OCI-LY7 (cell line): ENCODE results near the gene SOCS6. TPM values are rescaled to one million over a fixed set of nuclear protein-coding genes. Genes with fewer than 3 reads are reported as not detected.

Experiments used
- BruUV-seq: library from RNA; stranded (reverse); fragments of 400-500 nt; replicated peaks from 2 replicates; lab custom pipeline; 2021; lab: Mats Ljungman, UMichigan
- CTCF ChIA-PET: fragments of 300-600 bp; sonication (Branson Sonifier 250); formaldehyde crosslinking; loops from one replicate; lab custom pipeline; 2022; ENCODE audit warnings: antibody characterized with exemption; ENCODE audit not compliant: unreplicated experiment; lab: Charles Lee
- POLR2A ChIA-PET: fragments of 300-600 bp; sonication (Branson Sonifier 250); formaldehyde crosslinking; loops from one replicate; lab custom pipeline; 2022; ENCODE audit warnings: antibody characterized with exemption; lab: Charles Lee
- DNase-seq: peaks from one replicate; pipeline ENCODE4 v3.0.0-alpha.2; 2015; ENCODE audit warnings: low spot score
- H2AFZ ChIP-seq: fragments of 200-600 bp; sonication (generic), shearing (Covaris generic); 2 replicates; pipeline ENCODE4 v1.6.1; 2014; ENCODE audit warnings: mild to moderate bottlenecking, antibody characterized with exemption, low read length, moderate library complexity
- H3K27ac ChIP-seq: fragments of 200-600 bp; sonication (generic); 2 replicates; pipeline ENCODE4 v1.5.1; 2014; ENCODE audit warnings: mixed run types, low read depth, mild to moderate bottlenecking, moderate library complexity, low read length, inconsistent platforms; ENCODE audit not compliant: poor library complexity, severe bottlenecking
- H3K36me3 ChIP-seq: fragments of 200-600 bp; sonication (generic); 2 replicates; pipeline ENCODE4 v1.6.1; 2014; ENCODE audit warnings: mild to moderate bottlenecking, antibody characterized with exemption, low read length, moderate library complexity, mixed read lengths; ENCODE audit not compliant: insufficient read depth
- H3K4me1 ChIP-seq: fragments of 200-600 bp; sonication (generic); 2 replicates; pipeline ENCODE4 v1.5.1; 2014; ENCODE audit warnings: mild to moderate bottlenecking, low read length; ENCODE audit not compliant: insufficient read depth, poor library complexity, severe bottlenecking
- H3K4me2 ChIP-seq: fragments of 200-600 bp; sonication (generic); 2 replicates; pipeline ENCODE4 v1.6.1; 2014; ENCODE audit warnings: mild to moderate bottlenecking, low read length
- H3K4me3 ChIP-seq: fragments of 200-600 bp; sonication (generic); 2 replicates; pipeline ENCODE4 v1.5.1; 2014; ENCODE audit warnings: mild to moderate bottlenecking, low read depth, low read length; ENCODE audit not compliant: poor library complexity, severe bottlenecking
- H3K79me2 ChIP-seq: fragments of 200-600 bp; sonication (generic); 2 replicates; pipeline ENCODE4 v1.6.1; 2016; ENCODE audit warnings: low read depth, mild to moderate bottlenecking, low read length, moderate library complexity, mixed read lengths; ENCODE audit not compliant: insufficient read depth
- H3K9me2 ChIP-seq: fragments of 200-600 bp; sonication (generic); 2 replicates; pipeline ENCODE4 v1.6.1; 2016; ENCODE audit warnings: mild to moderate bottlenecking, low read length, mixed read lengths; ENCODE audit not compliant: insufficient read depth
- H3K9me3 ChIP-seq: fragments of 200-600 bp; sonication (generic); 2 replicates; pipeline ENCODE4 v1.6.1; 2014; ENCODE audit warnings: mild to moderate bottlenecking, mixed run types, low read length, mixed read lengths
- H4K20me1 ChIP-seq: fragments of 200-600 bp; sonication (generic); 2 replicates; pipeline ENCODE4 v1.6.1; 2014; ENCODE audit warnings: mild to moderate bottlenecking, antibody characterized with exemption, low read length, moderate library complexity, mixed read lengths; ENCODE audit not compliant: insufficient read depth
- CTCF ChIP-seq: fragments of 200-600 bp; sonication (generic); conservative IDR thresholded peaks from 2 replicates; pipeline ENCODE4 v1.5.1; 2014; ENCODE audit warnings: mild to moderate bottlenecking, antibody characterized with exemption, low read length, moderate library complexity, mixed read lengths
- EZH2phosphoT487 ChIP-seq: fragments of 200-600 bp; sonication (generic); IDR thresholded peaks from 2 replicates; pipeline ENCODE4 v1.6.1; 2018; ENCODE audit warnings: low read depth, borderline replicate concordance, mild to moderate bottlenecking, mixed run types, antibody characterized with exemption, low read length, moderate library complexity, mixed read lengths
- intact Hi-C: fragments of 100-400 bp; cut with micrococcal nuclease; formaldehyde crosslinking; loops from one replicate; pipeline ENCODE4 v1.10.0; 2022; ENCODE audit not compliant: unreplicated experiment
- total RNA-seq, 2 experiments: library from RNA; depleted of rRNA in 1 of 2; stranded (reverse); fragments of >200 nt in 1 of 2; shearing (Covaris generic) in 1 of 2; gene quantifications; 2 replicates each; pipeline ENCODE4 v1.2.3, GENCODE V29; 2014 to 2022

The SOCS6 gene
- total RNA-seq, 2 experiments from 2014 or later: not detected

- Histone ChIP-seq H3K9me3 (no peaks in the 10 kb centered on the region), H3K4me1 (no peaks in the 10 kb centered on the region), H4K20me1 (no peaks in the 10 kb centered on the region), H3K27ac (no peak overlapping the region), H3K4me3 (no peak overlapping the region), H3K79me2 (no peaks in the 10 kb centered on the region), H3K4me2 (no peak overlapping the region), H3K9me2 (no peaks in the 10 kb centered on the region), H3K36me3 (no peaks in the 10 kb centered on the region), H2AFZ (no peak overlapping the region)
- BruUV-seq: no TSS peak
- ChIA-PET POLR2A (interaction anchor here (0.6 kb wide), 1 partner anchor 533 kb away, joined by 3 read pairs; no protein-coding TSS in a partner anchor), CTCF (no interaction called here)
- intact Hi-C loops: no loop called here
- no peak for TF ChIP-seq CTCF
- TF ChIP-seq EZH2phosphoT487: no peak
- no peak for DNase-seq
Observed at GRCh38 chr18:70296289-70296688, 7.4 kb downstream of the SOCS6 start.

DNA sequence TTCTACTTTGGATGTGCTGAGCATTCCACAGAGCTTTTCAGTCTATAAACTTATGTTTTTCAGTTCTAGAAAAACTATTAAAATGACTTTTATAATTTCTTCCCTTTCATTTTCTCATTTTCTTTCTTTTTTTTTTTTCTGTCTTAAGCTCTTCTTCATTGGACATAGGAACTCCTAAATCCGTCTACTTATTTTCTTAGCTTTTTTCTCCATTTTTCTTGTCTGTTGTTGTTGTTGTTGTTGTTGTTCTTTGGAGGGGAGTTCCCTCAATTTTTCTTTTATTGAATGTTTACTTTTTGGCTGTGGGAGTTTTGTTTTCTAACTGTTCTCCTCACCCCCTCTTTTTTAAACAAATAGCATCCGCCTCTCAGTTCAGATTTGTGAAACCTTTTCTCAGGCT is 7.9 kb downstream of the SOCS6 start:
- H4K20me1 ChIP-seq: no peaks in the 10 kb centered on the region

More for the DNA sequence above, 7.9 kb downstream of the SOCS6 start:
- DNase-seq: no peak
- Histone ChIP-seq H3K9me3 (no peaks in the 10 kb centered on the region), H3K4me1 (no peaks in the 10 kb centered on the region), H3K79me2 (no peaks in the 10 kb centered on the region), H3K4me2 (no peak overlapping the region), H3K9me2 (no peaks in the 10 kb centered on the region), H2AFZ (no peak overlapping the region), H3K4me3 (no peak overlapping the region), H3K27ac (no peak overlapping the region), H3K36me3 (no peaks in the 10 kb centered on the region)
- ChIA-PET CTCF (no interaction called here), POLR2A (interaction anchor here (0.6 kb wide), 1 partner anchor 534 kb away, joined by 3 read pairs; no protein-coding TSS in a partner anchor)
- BruUV-seq: no TSS peak
- intact Hi-C loops: no loop called here
- TF ChIP-seq CTCF (no peak), EZH2phosphoT487 (no peak)
